Fibroblast of lung (primary cell): Measurements from ENCODE around the gene GAS7.

Experiments used
- CTCF ChIP-seq, 2 donors: IDR thresholded peaks in 1 of 2; conservative IDR thresholded peaks in 1 of 2; 1 replicate in 1 of 2; 2 replicates in 1 of 2; pipeline ENCODE4 v1.5.1; 2011 to 2012; ENCODE audit warnings: low read length in 2 of 2, control low read depth in 1 of 2, inconsistent platforms in 1 of 2, low read depth in 1 of 2, mild to moderate bottlenecking in 1 of 2
- EZH2 ChIP-seq: IDR thresholded peaks from 2 replicates; pipeline ENCODE4 v1.5.1; 2012; ENCODE audit warnings: low read length, control low read depth, mild to moderate bottlenecking; ENCODE audit errors: missing control alignments

- TF ChIP-seq CTCF (conservative IDR thresholded peaks at IDR 0.05 in 1 of 2, IDR thresholded peaks at IDR 0.05 in 1 of 2; ENCODE audit: low read depth in 1 of 2, low read length in 2 of 2): no peak
- TF ChIP-seq EZH2: no peak
Observed at GRCh38 chr17:10197362-10197720, 1.1 kb downstream of the GAS7 start.
